HG02610 (cell line): Measurements from ENCODE around the gene NCAPH2.
A peak's percentile ranks its signal among the peaks of the same experiment; 100 is the strongest.

Experiments used
- ATAC-seq: cut with Tn5 transposase; IDR thresholded peaks from one replicate; pipeline ENCODE4 v1.9.1; 2021; ENCODE audit warnings: mild to moderate bottlenecking, moderate library complexity; ENCODE audit not compliant: unreplicated experiment

The NCAPH2 gene

DNA sequence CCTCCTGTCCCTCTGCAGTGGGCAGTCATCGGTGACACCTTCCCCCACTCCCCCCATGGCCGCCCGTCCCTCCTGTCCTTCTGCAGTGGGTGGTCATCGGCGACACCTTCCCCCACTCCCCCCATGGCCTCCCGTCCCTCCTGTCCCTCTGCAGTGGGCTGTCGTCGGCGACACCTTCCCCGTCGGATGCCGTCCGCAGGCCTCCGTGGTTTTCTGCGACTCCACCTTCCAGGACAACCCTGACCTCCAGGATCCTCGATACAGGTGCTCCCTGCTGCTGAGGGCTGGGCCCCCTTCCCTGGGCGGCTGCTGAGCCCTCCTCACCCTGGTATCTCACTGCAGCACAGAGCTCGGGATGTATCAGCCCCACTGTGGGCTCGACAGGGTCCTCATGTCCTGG, 19.1 kb upstream of the NCAPH2 start:
- ATAC-seq, result no peak

GRCh38 chr22:50489363-50490243, 18.4 kb upstream of the NCAPH2 start:
- ATAC-seq, result no peak

DNA sequence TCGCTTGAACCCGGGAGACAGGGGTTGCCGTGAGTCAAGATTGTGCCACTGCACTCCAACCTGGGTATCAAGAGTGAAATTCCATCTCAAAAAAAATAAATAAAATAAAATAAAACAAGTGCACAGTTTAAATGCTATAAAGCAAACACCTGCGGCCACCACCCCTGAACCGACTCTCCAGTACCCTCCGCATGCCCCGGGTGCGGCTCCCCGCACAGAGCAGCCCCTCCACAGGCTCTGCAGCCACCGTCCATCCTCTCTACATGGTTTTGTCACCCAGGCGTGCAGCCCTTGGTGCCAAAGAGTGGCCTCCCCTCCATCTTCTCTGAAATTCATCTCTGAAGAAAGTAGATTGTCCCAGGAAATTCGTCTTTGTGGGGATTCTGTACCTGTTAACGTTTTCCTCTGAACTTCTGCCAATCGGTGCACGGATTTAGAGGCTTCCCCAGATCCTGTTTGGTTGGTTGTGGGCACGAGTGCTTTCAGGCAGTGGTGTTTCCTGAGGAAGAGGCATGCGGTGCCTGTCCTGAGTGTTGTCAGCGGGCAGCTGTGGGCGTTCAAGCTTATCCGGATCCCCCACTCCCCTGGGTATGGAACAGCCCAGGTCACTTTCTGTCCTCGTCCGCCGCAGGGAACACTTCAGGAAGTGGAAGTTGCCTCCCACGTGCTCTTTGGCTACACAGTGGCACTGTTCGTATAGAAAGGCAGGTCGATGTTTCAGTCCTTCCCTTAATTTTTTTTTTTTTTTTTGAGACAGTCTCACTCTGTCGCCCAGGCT, 17.3 kb upstream of the NCAPH2 start:
- no peak for ATAC-seq

- no peak for ATAC-seq
Observed at GRCh38 chr22:50497093-50497492, 10.9 kb upstream of the NCAPH2 start.

DNA sequence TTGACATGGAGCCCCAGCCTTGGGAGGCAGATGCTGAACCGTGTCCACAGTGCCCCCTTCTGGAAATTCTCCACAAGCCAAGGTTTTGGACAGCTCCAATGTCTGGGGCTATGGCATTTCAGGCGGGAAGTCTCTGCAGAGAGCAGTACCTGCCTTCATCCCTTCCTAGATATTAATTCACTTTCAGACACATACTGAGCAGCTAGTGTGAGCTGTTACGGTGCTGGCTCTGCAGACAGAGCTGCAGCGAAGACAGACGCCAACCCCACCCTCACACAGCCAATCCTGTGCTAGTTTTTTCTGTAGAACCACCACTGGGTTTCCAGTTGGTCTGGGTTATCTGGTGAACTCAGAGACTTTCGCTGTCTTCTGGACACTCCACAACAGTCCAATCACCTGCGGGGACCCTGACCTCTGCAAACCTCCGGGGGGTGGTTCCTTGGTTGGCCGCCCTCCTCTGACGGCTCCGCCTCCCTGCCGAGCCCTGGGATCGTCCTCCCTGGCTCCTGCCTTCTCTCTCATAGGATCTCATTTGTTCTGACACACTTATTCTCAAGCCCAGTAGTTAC, 9.6 kb upstream of the NCAPH2 start:
- no peak for ATAC-seq

DNA sequence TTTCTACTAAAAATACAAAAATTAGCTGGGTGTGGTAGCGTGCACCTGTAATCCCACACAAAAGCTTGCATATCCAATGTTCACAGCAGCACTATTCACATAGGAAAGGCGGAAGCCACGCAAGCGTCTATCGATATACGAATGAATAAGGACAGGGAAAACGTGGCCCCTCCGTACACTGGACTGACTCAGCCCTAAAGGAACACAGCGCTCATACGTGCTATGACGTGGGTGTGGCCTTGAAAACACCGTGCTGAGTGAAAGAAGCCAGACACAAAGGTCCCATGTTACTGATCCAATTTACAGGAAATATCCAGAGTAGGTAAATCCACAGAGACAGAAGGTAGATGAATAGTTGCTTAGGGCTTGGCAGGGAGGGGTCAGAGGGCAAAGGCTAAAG, 7.6 kb upstream of the NCAPH2 start:
- no peak for ATAC-seq

DNA sequence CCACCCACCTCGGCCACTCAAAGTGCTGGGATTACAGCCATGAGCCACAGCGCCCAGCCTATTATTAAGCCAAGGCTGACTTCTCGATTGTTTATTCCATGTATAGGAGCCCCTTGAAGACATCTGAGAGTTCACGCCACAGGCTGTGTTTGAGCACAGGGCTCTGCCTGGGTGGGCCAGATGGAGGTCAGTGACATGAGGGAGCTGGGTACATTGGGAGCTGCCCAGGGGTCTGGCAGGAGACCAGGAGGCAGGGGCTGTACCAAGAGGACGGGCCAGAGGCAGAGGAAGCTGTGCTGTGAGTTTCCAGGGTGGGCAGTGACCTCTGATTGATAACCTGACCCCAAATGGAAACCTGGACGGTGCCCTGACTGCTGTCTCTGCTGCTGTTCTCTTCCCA, 5.9 kb upstream of the NCAPH2 start:
- ATAC-seq, result no peak

DNA sequence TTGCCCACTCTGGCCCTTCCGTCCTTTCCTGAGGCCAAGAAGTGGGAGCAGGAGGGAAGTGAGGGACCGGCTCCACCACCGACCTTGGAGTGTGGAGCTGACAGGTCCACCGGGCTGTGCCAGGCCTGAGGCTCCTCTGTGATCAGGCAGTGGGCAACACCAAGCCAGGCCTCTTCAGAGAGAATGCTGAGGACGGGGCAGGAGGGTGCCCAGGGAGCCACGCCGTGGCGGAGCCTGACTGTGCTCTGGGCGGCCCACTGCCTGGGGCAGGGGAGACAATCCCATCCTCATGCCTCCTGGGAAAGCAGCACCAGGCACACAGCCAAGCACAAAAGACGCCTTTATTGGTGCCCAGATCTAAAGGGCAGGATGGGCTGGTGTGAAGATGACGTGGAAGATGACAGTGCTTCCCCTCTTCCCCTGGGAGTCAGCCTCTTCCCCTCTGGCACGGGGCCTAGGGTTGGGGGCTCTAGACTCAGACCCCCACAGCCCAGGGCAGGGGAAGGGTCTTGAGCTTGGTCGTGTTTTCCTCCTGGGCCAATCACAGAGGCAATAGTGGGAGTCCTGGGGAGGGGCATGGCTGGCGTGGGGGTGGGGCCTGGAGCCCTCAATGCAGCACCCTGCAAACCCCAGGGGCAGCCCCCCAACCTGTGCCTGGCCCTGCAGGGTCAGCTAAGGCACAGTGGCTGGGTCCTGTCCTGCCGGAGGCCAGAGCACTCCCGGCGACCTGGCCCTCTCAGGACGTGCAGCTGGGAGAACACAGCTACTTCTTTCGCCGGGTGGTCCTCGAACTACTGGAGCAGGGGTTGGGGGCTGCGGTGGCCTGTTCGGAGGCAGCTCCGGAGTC, 5.2 kb upstream of the NCAPH2 start:
- ATAC-seq, result no peak

- ATAC-seq, result no peak
Observed at GRCh38 chr22:50503475-50504145, 4.4 kb upstream of the NCAPH2 start.

GRCh38 chr22:50504369-50505211, 3.4 kb upstream of the NCAPH2 start:
- ATAC-seq, result no peak

DNA sequence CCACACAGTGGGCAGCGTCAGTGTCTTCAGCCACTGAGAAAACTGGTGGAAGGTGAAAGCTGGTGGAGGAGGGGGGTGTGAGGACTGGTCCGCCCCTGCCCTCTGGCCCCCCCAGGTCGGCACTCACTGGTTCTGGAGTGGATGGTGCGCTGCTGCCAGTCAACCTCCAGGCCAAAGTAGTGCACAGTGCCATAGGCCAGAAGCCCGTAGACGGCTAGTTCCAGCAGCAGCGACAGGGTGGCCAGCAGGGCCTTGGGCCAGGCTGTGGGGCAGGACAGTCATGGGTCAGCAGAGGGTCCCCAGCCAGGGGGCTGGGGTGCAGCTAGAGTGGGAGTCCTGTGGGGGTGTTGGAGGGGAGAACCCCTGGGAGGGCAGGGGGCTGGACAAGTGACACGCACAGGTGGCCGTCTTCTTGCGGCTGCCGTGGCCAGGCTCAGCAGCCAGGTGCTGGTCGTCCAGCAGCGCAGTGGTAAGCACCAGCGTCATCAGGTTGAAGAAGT, 2.7 kb upstream of the NCAPH2 start:
- ATAC-seq, result no peak

DNA sequence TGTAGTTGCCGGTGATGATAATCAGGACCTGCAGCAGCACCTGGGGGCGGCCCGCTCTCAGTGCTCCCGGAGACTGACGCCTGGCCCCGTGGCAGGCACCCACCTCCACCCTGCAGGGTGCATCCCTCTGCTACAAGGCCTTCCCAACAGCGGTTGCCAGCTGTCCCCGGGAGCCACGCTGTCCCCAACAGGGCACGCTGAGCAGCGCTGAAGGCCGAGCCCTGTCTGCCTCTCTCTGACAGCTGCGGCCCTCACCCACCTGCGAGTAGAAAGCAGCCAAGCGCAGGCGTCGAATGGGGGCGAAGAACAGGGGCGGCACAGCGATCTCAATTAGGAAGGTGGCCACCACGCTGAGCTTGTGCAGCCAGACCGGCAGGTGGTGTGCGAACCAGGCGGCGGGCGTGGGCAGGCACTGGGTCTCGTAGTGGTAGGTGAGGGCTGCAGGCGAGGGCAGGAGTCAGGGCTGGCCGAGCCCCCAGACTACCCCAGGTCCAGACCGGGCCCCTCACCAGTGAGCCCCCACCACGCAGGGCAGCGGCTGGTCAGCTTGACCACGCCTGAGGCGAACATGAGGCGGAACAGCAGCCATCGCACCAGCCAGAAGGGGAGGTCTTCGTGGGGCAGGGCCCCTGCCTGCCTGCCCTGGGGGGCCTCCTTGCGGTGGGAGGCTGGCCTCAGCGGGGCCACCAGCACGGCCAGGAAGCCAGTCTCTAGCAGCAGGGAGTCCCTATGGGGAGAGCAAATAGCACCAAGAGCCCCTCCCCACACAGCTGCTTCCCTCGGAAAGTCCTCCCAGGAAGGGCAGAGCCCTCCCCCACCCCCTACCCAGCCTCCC, 2.0 kb upstream of the NCAPH2 start:
- ATAC-seq, result no peak

- ATAC-seq, result no peak
Observed at GRCh38 chr22:50506611-50507420, 1.2 kb upstream of the NCAPH2 start.

DNA sequence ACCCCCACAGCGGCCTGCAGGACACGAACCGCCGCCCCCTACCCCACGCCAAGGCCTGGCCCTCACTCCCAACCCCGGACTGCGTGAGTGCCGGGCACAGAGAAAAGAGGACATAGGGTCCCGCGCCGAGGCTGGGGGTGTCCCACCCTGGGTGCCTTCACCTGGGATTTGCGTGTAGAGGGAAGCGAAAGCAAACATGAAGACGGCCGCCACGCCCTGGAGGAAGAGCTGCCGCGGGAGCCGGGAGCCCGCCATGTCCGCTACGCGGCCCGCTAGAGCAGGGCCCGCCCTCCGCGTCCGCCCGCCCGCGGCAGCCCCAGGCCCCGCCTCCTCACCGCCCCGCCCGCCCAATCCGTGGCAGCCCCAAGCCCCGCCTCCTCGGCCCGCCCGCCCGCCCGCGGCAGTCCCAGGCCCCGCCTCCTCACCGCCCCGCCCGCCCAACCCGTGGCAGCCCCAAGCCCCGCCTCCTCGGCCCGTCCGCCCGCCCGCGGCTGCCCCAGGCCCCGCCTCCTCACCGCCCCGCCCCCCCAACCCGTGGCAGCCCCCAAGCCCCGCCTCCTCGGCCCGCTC, 518 bp upstream of the NCAPH2 start, which contains the start of gene LMF2:
Gene LMF2 (minus strand): TSS at position 282 of the 570 bp plus-strand sequence. CDS start 27 bp downstream, at position 255.
- peak; percentile 65 for ATAC-seq

GRCh38 chr22:50508897-50509296, 873 bp downstream of the NCAPH2 start:
- no peak for ATAC-seq

DNA sequence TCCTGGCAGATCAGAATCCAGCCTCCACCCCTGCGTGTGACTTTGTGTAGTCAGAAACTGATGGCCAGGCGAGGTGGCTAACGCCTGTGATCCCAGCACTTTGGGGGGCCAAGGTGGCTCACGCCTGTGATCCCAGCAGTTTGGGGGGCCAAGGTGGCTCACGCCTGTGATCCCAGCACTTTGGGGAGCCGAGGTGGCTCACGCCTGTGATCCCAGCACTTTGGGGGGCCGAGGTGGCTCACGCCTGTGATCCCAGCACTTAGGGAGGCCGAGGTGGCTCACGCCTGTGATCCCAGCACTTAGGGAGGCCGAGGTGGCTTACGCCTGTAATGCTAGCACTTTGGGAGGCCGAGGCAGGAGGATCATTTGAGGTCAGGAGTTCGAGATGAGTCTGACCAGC, 5.2 kb downstream of the NCAPH2 start:
- ATAC-seq, result no peak

- ATAC-seq, result no peak
Observed at GRCh38 chr22:50516068-50516467, 8.0 kb downstream of the NCAPH2 start.
